ENCODE measurements around the gene FASN.

The FASN gene

DNA sequence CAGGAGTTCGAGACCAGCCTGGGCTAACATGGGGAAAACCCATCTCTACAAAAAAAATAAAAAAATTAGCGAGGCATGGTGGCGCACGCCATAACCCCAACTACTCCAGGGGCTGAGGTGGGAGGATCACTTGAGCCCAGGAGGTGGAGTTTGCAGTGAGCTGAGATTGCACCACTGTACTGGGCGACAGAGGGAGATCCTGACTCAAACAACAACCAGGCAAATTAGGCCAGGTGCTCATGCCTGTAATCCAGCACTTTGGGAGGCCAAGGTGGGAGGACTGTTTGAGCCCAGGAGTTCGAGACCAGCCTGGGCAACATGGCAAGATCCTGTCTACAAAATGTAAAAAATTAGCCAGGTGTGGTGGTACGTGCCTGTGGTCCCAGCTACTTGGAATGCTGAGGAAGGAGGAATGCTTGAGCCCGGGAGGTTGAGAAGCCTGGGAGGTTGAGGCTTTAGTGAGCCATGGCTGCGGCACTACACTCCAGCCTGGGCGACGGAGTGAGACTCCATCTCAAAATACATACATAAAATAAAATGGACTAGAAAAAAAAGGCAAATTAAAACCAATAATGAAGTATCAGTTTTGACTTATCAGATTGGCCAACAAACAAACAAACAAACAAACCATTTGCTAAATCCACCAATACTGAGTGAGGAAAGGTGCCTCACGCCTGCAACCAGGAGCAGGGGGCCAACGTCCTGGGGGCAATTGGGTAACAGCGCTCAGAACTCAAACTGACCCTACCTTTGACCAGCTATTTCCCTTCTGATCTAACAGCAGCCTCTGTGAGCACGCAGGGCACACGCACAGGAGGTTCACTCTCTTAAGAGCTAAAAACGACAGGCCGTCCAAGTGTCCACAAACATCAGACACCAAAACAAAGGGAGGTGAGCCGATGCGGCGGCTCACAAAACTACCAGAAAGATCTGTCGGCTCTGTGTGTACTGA is 19.4 kb upstream of the FASN start:
- no peak for DNase-seq

DNA sequence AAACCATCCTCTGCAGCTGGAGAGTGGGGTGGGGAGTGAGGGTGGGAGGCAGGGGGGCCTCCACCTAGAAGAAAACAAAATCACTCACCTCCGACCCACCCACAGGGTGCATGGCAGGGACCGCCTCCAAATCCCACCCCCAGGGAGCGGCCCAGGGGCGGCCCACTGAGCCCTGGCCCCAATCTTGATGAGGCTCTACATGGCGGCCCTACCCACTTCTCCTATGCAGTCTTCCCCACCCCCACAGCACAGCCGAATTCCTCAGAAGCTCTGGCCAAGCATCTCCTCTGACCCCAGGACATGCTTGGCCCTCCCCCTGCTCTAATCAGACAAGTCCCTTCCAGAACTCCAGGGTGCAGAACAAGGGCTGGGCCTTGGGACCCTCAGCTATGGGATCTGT is 18.2 kb upstream of the FASN start:
- no peak for DNase-seq

DNA sequence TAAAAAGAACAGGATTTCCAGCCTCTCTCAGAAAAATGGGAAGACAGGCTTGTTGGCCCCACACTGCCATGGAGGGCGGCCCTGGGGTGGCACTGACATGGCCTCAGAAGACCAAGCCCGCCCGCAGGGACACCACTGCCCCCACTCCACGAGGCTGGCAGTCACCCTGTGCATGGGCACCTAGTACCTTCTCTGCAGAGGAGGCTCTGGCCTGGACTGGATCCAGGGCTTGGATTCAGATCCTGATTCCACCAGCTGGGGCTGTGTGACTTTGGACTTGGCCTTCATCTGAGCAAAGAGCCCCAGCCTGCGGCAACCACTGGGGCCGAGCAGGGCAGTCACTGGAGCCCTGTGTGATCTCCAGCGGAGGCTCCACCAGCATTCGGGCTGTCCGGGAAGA is 16.8 kb upstream of the FASN start:
- no peak for DNase-seq

DNA sequence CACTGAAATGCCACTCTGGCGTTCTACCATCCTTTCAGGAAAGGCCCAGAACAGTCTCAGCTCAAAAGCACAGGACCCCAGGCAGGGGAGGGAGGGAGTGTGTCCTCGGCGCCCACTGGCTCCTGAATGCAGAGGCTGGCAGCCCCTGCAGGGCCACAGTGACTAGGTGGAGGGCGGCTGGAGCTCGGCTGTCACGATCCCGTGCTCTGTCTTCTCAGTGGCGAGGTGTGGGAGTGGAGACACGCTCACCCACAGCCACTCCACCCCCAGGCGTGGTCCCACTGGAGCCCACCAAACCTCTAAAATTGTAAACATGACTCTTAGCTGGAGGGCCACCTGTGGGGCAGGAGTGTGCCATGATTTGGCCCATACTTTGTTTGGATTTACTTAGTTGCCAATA is 16.4 kb upstream of the FASN start:
- DNase-seq: no peak

DNA sequence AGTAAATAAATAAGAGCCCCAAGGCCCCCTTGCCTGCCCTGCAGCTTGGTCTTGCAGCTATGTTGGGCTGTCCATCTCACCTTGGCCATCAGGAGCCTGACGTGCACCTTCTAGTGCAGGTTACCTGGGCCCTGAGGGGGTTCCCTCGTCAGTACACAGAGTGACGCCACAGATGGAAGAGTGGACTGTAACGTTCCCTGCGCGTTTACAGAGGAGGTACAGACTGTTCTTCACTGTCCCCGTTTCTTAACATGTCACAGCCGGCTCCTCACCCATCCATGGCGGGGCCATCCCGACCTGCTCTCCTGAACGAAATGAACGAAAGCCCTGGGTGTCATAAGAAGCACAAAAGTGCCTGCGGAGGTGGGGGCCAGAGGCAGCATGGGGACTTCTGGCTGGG is 15.9 kb upstream of the FASN start:
- no peak for DNase-seq

DNA sequence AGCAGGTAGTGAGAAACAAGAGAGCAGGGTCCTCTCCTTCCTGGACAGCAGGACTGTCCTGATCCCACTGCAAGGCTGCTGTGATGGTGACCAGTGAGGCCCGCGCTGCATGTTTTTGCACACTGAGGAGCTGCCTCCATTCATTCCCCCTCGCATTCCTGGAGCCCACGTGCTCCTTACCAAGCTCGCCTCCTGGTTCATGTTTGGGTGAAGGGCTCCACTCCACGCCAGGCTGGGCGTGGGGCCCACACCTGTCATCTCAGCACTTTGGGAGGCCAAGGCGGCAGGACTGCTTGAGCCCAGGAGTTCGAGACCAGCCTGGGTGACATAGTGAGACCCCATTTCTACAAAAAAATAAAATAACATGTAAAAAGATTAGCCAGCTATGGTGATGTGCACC is 15.4 kb upstream of the FASN start:
- DNase-seq: no peak

DNA sequence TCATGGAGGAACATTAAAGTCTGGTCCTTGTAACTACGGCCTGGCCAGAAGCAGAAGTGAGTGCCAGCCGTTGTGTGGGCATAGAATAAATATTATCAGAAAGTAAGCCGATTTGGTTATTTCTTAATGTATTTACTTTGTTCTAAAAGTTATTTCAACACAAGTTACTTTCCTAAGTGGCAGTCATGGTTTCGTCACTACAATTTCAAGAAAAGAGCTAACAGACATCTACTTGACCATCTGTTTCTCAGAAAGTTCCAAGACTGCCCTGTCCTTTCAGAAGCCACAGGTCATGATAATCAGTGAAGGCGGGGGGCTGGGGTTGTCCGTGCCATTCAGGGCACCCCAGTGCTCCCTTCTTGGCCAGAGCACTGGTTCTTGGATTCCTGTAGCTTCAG is 14.9 kb upstream of the FASN start:
- no peak for DNase-seq

DNA sequence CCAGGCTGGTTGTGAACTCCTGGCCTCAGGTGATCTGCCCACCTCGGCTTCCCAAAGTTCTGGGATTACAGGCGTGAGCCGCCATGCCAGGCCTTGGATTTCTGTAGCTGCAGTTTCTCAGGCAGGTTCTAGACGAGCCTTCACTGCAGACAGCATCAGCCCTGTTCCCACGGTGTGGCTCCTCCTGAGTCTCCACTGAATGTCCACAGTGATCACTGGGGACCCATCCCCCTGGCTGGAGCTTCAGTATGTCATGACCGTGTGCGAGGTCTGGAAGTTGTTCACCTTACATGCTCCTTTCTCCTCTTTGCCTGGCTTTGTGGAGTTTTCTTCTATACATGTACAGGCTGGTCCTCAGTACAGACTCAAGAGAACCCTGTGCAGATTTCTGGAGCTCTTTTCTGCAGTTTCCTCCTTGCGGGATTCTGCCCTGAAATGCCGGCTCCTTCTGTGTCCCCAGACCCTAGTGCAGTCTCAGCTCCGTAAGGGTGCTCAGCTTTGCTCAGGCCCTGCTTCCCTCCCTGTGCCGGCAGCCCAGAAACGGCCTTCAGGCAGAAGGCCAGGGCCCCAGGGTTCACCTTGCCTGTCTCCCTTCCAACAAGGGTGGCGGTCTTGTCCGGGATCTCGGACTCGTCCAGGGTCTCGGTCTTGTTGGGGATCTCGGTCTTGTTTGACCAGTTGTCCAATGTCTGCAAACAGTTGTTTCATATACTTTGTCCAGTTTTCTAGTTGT is 14.3 kb upstream of the FASN start:
- no peak for DNase-seq

DNA sequence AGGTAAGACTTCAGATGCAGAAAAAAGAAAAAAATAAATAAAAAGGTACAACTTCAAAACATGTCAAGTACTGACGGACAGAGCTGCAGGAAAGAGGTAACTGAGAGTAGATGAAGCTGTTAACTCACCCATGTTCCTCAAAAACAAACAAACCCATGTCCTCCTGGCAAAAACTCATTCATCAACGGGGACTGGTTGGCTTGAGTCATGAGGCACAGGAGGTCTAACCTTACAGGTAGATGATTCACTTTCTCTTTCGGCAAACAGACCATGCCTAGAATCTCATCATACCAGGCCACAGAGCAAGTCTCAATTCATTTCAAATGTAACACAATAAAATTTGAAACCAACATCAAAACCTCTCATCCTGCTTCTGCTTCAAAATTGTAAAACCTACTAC is 12.3 kb upstream of the FASN start:
- no peak for DNase-seq

DNA sequence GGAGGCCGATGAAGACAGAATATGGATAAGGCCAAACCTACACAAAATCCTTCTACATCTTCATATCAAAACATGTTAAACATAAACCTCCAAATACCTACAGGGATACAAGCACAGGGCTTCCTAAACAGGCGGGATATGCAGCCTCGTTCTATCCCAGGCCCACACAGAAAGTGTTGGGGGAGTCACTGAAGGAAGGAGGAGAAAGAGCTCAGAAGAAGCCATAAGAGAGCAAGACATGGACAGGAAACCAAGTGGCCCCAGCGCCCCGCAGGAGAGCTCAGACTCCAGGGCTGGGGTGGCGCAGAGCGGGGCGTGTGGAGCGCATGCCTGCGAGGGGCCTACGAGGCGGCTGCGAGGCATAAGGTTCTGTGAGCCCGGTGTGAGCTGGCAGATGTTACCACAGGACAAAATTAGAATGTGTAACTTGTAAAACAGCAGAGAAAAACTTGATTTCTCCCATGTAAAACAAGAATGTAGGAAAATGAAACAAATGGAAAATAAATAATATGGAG is 11.0 kb upstream of the FASN start:
- DNase-seq: no peak

DNA sequence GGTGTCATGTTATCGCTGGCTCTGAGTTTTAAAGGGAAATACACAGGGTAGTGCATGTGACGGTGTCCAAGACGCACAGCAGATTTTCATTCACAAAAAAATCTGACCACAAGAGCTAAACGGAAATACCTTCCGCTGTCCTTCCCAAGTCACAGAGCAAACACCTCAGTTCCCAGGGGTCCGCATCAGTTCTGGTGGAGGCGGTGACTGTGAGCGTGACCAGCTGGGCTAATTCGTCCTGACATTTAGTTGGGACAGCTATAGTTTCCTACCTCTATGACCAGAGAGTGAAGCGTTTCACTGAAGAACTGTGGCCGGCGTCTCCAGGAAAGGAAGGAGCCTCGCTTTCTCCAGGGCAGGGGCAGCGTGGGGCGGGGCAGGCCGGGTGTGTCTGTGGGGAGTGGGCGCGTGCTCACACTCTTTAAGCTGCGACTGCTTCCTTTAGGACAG is 10.5 kb upstream of the FASN start:
- no peak for DNase-seq

DNA sequence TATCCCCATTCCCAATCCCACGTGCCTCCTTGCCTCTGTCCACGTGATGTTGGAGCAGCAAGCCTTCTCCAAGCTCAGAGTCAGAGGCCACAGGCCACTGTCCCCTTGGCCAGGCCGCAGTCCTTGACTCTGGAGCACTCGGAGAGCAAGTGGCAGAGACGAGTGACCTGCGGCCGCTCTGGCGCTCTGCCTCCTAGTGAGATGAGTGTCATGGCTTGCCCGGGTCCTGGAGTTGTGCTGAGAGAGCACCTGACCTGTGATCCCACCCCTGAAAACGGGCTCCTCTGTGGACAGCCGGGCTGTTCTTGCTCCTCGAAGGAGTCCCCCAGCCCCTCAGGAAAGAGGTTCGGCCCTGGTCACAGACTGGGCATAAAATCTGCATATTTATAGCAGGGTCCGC is 10.0 kb upstream of the FASN start:
- DNase-seq: no peak

DNA sequence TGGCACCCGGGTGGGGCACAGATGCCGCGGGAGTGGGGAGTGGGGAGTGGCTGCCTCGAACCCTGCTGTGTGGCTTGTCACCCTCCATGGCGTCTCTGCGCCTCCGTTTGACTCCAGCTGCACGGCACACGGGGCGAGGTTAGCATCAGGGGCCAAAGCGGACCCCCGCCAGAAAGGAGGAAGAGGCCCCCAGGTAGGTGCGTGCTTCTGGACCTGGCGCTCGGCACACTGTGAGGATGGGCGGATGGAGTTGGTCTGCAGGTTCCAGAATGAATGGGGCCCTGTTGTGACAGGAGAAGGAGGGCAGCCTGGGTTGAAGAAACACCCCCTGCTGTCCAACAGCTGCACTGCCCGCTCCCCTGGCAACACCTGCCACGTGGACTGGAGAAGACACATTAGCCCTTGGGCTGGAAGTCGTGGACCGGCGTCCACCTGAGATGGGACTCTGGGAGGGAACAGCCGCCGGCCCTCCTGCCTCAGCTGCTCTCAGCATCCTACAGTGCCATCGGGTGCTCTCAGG is 9.4 kb upstream of the FASN start:
- DNase-seq: no peak

DNA sequence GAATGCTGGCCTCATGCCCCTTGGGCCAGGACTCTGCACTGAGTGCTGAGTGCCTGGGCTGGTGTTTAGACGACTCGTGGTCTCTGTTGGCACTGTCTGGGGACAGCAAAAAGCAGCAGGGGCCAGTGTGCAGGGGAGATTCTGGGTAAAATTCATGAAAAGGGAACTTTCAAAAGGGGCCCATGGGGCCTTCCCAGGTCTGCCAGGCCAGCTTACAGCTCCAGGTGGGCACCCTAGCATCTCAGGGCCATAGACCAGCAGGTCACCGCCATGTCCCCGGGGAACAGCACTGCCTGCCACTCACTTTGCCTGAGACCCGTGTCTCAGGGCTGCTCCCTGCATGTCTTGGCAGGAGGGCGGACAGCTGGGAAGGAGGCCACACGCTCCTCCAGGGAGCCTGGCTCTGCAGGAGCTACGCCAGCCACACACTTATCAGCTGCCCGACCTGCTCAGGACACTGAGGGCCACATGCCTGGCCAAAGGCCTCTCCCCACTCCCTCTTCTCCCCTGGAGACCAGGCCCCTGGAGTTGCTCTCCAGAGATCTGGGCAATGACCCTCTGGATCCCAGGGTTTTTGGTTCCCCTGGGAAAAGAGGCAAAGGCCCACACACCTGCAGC is 8.8 kb upstream of the FASN start:
- no peak for DNase-seq

DNA sequence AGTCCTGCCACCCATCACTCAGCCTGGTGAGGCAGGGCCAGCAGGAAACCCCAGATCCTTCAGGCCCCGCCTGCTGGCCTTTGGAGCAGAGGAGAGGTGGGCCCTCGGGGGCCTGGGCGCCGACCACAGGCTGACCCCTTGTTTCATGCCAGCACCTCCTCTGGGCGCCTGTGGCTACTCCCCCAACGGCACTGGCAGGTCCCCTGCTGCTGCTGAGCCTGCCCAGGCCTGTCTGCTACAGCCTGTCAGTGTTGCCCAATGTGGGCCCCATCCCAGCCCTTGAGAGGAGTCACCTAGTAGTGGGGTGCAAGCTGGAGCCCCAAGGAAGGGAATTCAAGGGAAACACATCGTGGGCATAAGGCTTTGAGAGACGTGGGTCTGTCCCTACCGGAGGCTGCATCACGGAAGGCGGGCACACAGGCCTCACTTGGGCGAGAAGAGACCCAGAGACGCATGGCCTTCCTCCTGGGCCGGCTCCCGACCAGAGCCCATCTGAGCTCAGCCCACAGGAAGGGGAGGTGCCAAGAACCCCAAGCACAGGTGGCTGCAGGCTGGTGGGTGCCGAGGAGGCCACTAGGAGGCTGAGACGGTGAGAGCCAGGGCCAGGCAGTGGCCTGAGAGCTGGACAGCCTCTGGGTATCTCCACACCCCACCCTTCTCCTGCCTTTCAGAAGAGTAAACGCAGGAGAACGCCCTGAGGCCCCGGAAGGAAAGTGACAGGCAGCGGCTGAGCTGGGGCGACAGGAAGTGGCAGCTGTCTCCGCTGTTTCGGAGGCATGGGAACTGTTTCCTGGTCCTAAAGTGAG is 8.0 kb upstream of the FASN start:
- DNase-seq: peak; percentile 50 to 57

DNA sequence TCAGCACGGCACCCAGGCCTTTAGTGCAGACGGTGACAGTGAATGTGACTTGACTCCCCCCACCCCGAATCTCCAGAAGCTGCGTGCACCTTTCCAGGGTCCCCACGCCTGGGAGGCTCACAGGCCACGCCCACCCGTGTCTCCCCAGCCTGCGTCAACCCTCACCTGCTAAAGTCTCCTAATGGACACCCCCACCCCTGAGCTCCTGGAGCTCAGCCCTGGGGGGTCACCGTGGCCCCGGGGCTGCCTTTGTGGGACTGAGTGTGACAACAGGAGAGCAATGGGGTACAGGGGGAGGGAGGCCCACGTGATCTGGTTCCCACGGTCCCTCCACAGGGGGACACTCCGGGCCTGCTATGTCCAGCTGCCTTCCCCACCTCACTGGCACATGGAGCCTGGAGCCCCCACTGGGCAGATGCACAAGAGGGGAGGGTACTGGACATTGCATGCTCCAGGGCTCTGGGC is 7.4 kb upstream of the FASN start:
- DNase-seq: no peak

DNA sequence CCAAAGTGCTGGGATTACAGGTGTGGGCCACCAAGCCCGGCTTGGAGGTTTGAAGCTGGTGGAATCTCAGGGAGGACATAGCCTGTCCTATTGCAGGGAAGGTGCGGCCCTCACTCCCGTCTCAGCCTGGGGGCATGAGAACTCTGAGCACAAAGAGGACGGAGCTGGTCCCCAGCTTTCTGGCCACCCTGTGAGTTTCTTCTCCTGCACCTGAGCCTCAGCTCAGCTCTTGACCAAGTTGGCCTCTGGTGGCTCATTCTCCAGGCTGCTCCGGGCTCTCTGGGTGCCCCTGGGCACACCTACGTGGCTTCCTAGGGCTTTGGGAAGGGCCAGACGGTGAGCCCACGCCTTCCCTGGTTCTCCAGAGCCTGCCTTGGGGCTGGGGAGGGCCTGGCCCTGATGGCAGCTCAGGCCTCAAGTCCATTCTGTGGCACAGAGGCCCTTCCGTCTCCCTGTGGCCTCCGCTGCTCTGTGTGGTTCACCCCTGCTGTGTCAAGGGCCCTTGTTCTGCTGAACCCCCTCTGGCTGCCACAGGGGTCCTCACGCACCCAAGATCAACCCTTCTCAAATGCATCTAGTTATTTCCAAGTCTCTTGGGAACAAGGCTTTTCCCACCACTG is 6.9 kb upstream of the FASN start:
- DNase-seq: no peak

DNA sequence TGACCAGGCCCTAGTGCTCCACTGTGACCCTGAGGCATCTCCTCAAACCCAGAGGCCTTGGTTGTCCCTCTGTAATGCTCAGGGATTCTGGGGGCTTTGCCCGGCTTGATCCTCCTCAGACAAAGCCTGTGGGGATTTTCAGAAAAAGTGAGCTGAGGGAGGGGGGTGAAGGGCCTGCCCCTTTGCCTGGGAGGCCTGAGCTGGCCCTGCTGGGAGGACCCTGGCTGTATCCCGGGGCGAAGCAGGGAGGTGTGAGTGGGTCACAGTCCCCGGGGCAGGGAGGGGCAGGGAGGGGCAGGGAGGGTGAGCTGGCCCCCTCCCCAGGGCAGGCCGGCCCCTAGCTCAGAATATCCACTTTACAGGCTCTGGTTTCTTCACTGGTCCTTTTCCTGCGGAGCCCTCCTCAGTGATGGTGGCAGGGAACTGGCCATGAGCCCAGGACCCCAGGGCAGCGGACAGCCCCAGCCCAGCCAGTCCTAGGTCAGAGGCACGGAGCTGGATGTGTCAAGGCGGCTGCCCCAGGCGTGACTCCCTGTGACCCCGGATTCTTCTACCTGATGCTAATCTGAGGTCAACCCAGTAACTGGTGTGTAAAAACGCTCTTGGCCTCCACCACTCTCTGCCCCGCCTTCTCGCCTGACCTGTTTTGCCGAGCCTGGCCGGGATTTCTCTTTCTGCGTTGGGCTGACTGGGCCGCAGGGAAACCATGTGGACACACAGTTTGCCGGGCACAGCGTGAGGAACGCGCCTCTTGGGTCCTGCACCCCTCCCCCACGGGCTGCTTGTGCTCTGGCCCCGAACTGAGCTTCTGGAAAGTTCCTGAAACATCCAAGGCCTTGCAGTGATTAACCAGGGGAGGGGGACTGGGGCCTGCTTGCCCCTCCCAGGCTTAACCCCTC is 5.8 kb upstream of the FASN start:
- DNase-seq: no peak

DNA sequence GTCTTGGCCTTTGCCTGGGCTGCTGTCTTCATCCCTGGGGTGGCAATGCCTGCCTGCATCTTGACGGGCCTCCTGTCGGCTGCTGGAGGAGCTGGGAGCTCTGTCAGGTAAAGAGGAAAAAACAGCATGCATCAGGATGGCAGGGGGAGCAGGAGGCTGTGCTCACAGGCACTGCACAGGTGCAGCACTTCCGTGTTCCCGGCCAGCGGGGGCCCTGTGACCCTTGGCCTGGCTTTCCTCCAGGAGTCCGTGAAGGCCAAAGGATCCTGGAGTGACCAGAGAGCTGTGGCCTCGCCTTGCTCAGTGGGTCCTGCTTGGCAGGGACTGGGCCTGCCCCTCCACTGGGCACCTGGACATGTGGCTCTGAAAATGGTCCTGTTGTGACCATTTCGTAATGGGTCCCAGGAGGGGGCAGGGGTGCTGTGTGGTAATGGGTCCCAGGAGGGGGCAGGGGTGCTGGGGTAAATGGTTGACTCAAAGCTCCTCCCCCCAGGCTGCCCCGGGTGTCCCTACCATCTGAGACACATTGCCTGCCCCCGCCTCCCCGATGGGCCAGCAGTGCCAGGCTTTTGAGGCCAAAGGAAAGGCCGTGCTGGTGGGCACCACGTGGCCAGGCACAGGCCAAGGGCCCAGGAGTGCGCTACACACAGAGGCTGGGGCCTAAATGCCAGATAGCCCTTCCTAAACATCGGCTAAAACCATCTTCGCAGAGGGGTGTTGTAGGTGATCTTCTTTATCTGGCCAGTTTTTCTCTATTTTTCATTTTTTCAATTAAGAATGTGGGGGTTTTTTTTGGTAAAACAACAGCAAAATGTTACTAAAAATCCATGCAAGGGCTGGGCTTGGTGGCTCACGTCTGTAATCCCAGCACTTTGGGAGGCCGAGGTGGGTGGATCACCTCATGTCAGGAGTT is 4.0 kb upstream of the FASN start:
- DNase-seq: no peak

DNA sequence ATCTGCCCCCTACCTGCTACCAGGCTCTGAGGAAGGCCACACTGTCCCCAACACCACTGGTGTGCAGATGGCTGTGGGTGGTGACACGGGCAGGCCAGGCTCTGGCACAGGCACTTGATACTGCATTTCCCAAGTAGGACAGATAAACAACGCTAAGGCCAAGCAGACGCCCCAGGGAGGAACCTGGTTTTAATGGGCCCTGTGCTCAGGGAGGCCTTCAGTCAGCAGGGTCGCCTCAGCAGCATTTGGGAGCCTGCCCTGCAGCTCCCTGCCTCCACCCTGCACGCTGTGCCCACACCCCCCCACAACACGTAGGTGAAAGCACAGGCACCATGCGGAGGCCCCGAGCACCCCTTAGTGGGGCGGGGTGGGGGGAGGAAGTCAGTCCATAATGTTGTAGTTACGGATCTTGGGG is 3.3 kb upstream of the FASN start:
- no peak for DNase-seq
